ENCODE measurements around the gene LGI1.

DNA sequence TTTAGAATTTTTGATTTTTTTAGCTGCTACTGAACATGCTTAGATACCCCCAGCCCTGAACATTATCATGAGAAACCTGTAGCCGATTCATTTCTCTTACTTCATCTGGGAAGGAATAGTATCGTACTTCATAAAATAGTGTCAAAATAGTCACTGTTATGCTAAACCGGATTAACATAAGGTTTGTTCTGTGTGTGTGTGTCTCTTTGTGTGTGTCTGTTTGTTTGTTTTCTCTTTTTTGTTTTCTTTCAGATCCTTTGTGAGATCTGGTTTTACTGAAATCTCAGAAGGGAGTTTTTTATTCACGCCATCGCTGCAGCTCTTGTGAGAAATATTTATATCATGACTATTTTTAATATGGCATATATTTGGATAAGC, 761 bp downstream of the LGI1 start:
- TF ChIP-seq EZH2phosphoT487 (IDR thresholded peaks at IDR 0.05; ENCODE audit: borderline replicate concordance, low read length): no peak
- TF ChIP-seq, protein P1, sequence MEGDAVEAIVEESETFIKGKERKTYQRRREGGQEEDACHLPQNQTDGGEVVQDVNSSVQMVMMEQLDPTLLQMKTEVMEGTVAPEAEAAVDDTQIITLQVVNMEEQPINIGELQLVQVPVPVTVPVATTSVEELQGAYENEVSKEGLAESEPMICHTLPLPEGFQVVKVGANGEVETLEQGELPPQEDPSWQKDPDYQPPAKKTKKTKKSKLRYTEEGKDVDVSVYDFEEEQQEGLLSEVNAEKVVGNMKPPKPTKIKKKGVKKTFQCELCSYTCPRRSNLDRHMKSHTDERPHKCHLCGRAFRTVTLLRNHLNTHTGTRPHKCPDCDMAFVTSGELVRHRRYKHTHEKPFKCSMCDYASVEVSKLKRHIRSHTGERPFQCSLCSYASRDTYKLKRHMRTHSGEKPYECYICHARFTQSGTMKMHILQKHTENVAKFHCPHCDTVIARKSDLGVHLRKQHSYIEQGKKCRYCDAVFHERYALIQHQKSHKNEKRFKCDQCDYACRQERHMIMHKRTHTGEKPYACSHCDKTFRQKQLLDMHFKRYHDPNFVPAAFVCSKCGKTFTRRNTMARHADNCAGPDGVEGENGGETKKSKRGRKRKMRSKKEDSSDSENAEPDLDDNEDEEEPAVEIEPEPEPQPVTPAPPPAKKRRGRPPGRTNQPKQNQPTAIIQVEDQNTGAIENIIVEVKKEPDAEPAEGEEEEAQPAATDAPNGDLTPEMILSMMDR (IDR thresholded peaks at IDR 0.05; ENCODE audit: low read depth, low read length, poor library complexity, severe bottlenecking): no peak

Data from DOHH2 (cell line).